NCI-H1694 treated with DMSO at 0.1 percent for 48 hours (cell line): ENCODE measurements around the gene SPI1.
"Not testable (repeated sequence)": the region's sequence is repeated elsewhere in the genome, so short reads cannot be mapped to it uniquely, and the experiment has no call there.

Source experiments
- DNase-seq: peaks from one replicate; lab custom pipeline; 2025; lab: John Stamatoyannopoulos, UW

The SPI1 gene

DNA sequence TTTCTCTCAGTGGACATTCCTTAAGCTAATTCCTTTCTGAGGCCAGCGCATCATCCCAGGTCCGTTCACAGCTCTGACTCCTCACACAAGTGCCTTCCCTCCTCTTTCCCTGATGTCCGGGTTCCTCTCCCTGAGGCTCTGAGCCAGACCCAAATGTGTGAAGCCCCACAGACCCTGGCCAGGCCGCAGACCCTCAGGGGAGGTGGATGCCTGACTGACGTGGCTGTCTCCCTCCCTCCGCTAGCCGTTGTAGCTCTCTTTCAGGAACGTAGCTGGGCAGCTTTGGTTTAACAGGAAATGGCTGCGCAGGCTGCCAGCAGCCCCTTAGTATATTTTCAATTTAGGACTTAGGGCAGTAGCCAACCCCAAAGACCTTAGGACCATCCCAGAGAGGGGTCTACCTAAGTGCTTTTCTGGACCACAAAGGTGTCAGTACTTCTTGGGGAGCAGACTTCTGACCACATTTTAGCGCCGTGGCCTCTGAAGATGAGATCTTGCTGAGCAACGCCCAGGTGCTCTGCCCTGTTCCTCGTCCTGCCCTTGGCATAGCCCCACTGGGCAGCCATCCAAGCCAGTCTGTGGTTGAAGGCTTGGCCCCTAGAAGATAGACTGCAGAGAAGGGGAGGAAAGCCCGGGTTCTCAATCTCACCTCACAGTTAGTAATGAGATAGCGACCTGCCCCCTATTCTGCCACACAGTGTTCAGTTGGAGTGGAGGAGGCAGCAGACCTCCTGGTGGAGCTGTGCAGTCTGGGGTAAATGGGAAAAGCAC is 52.9 kb downstream of the SPI1 start:
- no peak for DNase-seq

GRCh38 chr11:47324520-47324919 is 53.8 kb downstream of the SPI1 start:
- no peak for DNase-seq

DNA sequence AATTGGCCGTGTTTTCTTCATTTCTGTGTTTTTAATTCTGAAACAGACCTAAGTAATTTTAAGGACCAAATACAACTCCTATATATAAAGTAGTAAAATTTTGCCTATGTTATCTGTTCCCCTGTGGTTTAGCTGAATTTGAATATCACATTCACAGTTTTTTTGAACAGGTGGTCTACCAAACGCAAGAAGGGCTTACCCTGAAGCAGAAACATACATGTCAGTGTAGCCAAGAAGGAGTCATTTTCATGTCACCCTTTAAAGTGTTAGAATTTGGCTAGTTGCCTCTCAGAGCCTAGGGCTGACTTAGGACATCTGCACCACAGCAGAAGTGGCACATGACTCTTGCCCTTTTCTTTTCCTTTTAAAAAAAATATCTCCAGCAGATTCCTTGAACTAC is 60.2 kb downstream of the SPI1 start:
- DNase-seq, result no peak

GRCh38 chr11:47317064-47317828 is 61.1 kb downstream of the SPI1 start:
- DNase-seq, result no peak

GRCh38 chr11:47316501-47316900 is 61.8 kb downstream of the SPI1 start:
- not testable (repeated sequence) for DNase-seq

DNA sequence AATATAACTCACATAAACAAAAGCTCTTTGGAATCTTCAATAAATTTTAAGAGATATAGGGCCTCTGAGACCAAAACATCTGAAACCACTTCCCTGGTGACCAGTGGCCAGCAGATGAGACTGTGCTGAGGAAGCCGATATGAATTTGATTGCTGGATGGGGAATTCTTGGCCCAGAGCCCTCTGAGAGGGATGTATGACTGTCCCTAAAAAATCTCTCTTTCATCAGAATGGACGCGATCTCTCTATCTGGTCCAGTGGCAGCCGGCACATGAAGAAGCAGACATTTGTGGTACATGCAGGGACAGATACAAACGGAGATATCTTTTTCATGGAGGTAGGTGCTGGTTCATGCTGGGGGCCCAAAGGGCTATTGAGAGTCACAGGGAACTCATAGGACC is 63.4 kb downstream of the SPI1 start:
- DNase-seq, result no peak

GRCh38 chr11:47308050-47308823 is 70.1 kb downstream of the SPI1 start:
- no peak for DNase-seq

DNA sequence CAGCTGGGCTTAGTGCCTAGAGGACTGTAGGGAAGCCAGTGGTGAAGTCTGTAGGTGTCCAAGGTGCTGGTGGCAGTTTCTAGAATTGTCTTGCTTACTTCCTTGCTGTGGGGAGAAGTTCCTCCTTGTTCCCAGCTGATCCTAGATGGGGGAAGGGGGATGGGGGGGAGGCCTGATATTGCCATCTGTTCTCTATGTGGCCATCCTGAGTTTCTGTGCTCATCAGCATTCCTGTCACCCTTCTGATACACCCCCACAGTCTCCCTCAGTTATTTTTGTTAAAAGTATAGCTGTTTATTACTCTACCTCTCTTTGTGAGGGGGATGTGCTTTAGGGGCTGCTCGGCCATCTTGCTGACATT is 71.9 kb downstream of the SPI1 start:
- DNase-seq, result no peak

- DNase-seq, result no peak
Measured at GRCh38 chr11:47305734-47306483, 72.4 kb downstream of the SPI1 start.
